ENCODE data around the gene C2orf68. TPM values are rescaled to one million over a fixed set of nuclear protein-coding genes. Genes with fewer than 3 reads are reported as not detected.

The C2orf68 gene
- total and polyA plus RNA-seq, 2 of the 13 experiments (the other 11 are each of a cell fraction or from before 2014, with no cell fraction given) = 47.1 to 77.4 TPM

GRCh38 chr2:85611705-85612587 lies at the start of gene C2orf68 (continued):
- TF ChIP-seq ARID4A (CRISPR knock-in tag; IDR thresholded peaks at IDR 0.05; ENCODE audit: borderline replicate concordance) (peak; percentile 93), ATF5 (CRISPR knock-in tag; IDR thresholded peaks at IDR 0.05; ENCODE audit: low read depth) (peak; percentile 66; the same call in 1 of the 2 replicates), SMAD1 (CRISPR knock-in tag; IDR thresholded peaks at IDR 0.05; ENCODE audit: borderline replicate concordance, low read depth) (0 out of 2 replicates have a peak, but pooled peaks have one; percentile 65), ARID2 (CRISPR knock-in tag; IDR thresholded peaks at IDR 0.05; ENCODE audit: borderline replicate concordance) (peak; percentile 24; the same call in 1 of the 2 replicates), UBTF (CRISPR knock-in tag; IDR thresholded peaks at IDR 0.05) (peak; percentile 87), NBN (conservative IDR thresholded peaks at IDR 0.05) (no peak), ZFP90 (CRISPR knock-in tag; IDR thresholded peaks at IDR 0.05; ENCODE audit: borderline replicate concordance) (peak; percentile 14; the same call in 1 of the 2 replicates), ARHGAP35 (CRISPR knock-in tag; IDR thresholded peaks at IDR 0.05; ENCODE audit: borderline replicate concordance) (peak; percentile 94), U2AF1 (optimal IDR thresholded peaks at IDR 0.05; ENCODE audit: low read depth, low read length) (peak; percentile 63), MIER2 (CRISPR knock-in tag; IDR thresholded peaks at IDR 0.05) (no peak; the same call in 1 of the 2 replicates), ZNF619 (CRISPR knock-in tag; IDR thresholded peaks at IDR 0.05) (peak; percentile 92), ZNF446 (CRISPR knock-in tag; IDR thresholded peaks at IDR 0.05) (peak; percentile 81; the same call in 1 of the 2 replicates), ETS1 (CRISPR knock-in tag; IDR thresholded peaks at IDR 0.05) (no peak), TOE1 (CRISPR knock-in tag; IDR thresholded peaks at IDR 0.05) (0 out of 2 replicates have a peak, but pooled peaks have one; percentile 22), RNF2 (conservative IDR thresholded peaks at IDR 0.05; ENCODE audit: low read depth) (peak; percentile 78), ZNF878 (CRISPR knock-in tag; IDR thresholded peaks at IDR 0.05) (no peak), TGIF2 (CRISPR knock-in tag; IDR thresholded peaks at IDR 0.05) (no peak)
- TF ChIP-seq, protein P1, sequence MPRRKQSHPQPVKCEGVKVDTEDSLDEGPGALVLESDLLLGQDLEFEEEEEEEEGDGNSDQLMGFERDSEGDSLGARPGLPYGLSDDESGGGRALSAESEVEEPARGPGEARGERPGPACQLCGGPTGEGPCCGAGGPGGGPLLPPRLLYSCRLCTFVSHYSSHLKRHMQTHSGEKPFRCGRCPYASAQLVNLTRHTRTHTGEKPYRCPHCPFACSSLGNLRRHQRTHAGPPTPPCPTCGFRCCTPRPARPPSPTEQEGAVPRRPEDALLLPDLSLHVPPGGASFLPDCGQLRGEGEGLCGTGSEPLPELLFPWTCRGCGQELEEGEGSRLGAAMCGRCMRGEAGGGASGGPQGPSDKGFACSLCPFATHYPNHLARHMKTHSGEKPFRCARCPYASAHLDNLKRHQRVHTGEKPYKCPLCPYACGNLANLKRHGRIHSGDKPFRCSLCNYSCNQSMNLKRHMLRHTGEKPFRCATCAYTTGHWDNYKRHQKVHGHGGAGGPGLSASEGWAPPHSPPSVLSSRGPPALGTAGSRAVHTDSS (CRISPR knock-in tag; conservative IDR thresholded peaks at IDR 0.05) = no peak
